BE2C (cell line): Measurements from ENCODE around the gene ARMH1.

Experiments
- DNase-seq: peaks from one replicate; pipeline ENCODE4 v3.0.0-alpha.2; 2020
- H3K27me3 ChIP-seq: fragments of 250-450 bp; sonication (Bioruptor Pico); 2 replicates; pipeline ENCODE4 v1.5.1; 2020; ENCODE audit warnings: mild to moderate bottlenecking
- H3K36me3 ChIP-seq: fragments of 250-450 bp; sonication (Bioruptor Pico); 2 replicates; pipeline ENCODE4 v1.5.1; 2020; ENCODE audit warnings: mild to moderate bottlenecking
- H3K4me1 ChIP-seq: fragments of 250-450 bp; sonication (Bioruptor Pico); 2 replicates; pipeline ENCODE4 v1.5.1; 2020
- H3K4me3 ChIP-seq: 2 replicates; pipeline ENCODE4 v1.5.1; 2011; ENCODE audit warnings: low read depth, low read length
- H3K9me3 ChIP-seq: fragments of 250-450 bp; sonication (Bioruptor Pico); 2 replicates; pipeline ENCODE4 v1.5.1; 2020
- TF ChIP-seq, protein P1 (sequence below): IDR thresholded peaks from 2 replicates; pipeline ENCODE4 v1.5.1; 2012; ENCODE audit warnings: mild to moderate bottlenecking, low read depth, low read length

ARMH1 gene

DNA sequence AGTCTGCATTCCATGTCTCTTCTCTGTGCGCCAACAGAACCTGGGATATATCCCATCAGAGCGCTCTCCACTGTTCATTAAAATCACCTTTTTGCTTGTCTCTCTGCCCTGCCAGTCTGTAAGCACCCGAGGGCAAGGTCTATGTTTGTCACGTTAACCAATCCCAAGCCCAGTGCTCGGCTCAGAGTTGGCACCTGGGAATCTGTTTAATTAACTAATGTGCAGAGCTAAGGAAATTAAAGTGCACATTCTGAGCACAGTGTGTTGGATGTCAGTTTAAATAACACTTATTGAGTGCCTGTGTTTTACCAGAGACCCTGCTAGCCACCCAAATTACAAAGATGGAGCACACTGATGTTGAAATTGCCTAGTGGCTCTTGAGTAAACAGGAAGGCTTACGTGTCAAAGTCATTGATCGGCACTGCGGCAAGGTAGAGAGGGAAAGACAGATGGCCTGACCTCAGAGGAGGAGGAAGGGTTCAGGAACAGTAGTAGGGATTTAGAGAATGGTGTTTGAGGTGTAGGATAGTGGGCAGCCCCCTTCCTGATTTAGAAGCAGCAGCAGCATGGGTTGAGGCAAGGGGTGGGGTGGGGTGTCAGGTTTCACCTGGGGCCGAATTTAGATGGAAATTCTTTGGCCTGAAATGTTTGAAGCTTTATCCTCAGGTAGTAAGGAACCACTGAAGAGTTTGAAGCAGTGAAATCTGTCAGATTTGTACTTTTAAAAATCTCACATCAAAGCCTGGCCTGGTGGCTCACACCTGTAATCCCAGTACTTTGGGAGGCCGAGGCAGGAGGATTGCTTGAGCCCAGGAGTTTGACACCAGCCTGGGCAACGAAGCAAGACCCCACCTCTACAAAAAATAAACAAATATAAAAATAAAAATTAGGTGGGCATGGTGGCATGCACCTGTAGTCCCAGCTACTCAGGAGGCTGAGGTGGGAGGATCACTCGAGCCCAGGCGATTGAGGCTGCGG lies 7.7 kb downstream of the ARMH1 start:
- DNase-seq = no peak
- H3K4me3 ChIP-seq = no peak overlapping the region
- TF ChIP-seq, protein P1, sequence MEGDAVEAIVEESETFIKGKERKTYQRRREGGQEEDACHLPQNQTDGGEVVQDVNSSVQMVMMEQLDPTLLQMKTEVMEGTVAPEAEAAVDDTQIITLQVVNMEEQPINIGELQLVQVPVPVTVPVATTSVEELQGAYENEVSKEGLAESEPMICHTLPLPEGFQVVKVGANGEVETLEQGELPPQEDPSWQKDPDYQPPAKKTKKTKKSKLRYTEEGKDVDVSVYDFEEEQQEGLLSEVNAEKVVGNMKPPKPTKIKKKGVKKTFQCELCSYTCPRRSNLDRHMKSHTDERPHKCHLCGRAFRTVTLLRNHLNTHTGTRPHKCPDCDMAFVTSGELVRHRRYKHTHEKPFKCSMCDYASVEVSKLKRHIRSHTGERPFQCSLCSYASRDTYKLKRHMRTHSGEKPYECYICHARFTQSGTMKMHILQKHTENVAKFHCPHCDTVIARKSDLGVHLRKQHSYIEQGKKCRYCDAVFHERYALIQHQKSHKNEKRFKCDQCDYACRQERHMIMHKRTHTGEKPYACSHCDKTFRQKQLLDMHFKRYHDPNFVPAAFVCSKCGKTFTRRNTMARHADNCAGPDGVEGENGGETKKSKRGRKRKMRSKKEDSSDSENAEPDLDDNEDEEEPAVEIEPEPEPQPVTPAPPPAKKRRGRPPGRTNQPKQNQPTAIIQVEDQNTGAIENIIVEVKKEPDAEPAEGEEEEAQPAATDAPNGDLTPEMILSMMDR = no peak
- no peaks in the 10 kb centered on the region for H3K27me3 ChIP-seq
- no peaks in the 10 kb centered on the region for H3K9me3 ChIP-seq
- no peaks in the 10 kb centered on the region for H3K4me1 ChIP-seq
- no peaks in the 10 kb centered on the region for H3K36me3 ChIP-seq

DNA sequence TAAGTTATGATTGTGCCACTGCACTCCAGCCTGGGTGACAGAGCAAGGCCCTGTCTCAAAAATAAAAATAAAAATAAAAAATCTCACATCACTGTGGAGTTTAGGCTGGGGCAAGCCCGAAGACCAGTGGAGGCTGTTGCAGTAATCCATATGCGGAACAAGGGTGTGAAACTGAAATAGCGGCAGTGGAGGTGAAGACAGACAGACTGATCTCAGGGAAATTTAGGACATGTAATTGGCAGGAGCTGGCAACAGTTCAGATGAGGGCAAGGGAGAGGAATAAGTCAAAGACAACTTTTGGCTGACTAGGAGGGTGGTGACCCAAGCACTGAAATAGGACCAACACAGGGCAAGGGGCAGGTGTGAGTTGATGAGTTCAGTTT lies 8.4 kb downstream of the ARMH1 start:
- TF ChIP-seq, protein P1 = no peak
- Histone ChIP-seq H3K4me1 (no peaks in the 10 kb centered on the region), H3K4me3 (no peak overlapping the region), H3K9me3 (no peaks in the 10 kb centered on the region), H3K27me3 (no peaks in the 10 kb centered on the region), H3K36me3 (no peaks in the 10 kb centered on the region)
- no peak for DNase-seq

DNA sequence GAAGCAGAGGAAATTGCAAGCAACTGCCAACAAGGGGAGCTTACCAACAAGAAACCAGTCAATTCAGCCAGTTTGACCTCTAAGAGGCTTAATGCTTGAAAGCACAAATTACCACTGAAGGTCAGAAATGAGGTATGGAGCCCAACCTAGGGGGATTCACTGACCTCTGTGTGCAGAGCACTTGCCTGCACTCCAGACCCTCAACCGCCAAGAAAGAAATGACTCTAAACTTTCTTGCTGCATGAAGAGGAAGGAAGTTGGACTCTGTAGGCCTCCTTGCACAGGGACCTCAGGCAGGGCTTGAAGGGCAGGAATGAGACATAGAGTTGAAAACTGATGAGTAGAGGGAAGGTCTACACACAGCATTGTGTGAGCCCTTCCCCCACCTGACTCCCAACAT lies 10.0 kb downstream of the ARMH1 start:
- H3K36me3 ChIP-seq = no peaks in the 10 kb centered on the region
- TF ChIP-seq, protein P1 = no peak
- H3K4me1 ChIP-seq = no peaks in the 10 kb centered on the region
- H3K9me3 ChIP-seq = no peaks in the 10 kb centered on the region
- no peak overlapping the region for H3K4me3 ChIP-seq
- no peaks in the 10 kb centered on the region for H3K27me3 ChIP-seq
- DNase-seq = no peak

DNA sequence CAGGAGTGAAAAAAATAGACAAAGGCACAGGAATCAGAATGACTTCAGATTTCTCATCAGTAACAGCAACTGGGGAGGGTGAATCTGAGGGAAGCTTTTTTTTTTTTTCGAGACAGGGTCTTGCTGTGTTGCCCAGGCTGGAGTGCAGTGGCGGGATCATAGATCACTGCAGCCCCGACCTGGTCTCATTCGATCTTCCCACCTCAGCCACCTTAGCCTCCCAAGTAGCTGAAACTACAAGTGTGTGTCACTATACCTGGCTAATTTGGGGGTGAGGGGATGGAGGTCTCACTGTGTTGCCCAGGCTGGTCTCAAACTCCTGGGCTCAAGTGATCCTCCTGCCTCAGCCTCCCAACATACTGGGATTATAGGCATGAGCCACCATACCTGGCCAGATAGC lies 10.7 kb downstream of the ARMH1 start:
- DNase-seq = no peak
- no peaks in the 10 kb centered on the region for H3K9me3 ChIP-seq
- H3K4me3 ChIP-seq = no peak overlapping the region
- H3K4me1 ChIP-seq = no peaks in the 10 kb centered on the region
- TF ChIP-seq, protein P1 = no peak
- H3K36me3 ChIP-seq = no peaks in the 10 kb centered on the region
- H3K27me3 ChIP-seq = no peaks in the 10 kb centered on the region

DNA sequence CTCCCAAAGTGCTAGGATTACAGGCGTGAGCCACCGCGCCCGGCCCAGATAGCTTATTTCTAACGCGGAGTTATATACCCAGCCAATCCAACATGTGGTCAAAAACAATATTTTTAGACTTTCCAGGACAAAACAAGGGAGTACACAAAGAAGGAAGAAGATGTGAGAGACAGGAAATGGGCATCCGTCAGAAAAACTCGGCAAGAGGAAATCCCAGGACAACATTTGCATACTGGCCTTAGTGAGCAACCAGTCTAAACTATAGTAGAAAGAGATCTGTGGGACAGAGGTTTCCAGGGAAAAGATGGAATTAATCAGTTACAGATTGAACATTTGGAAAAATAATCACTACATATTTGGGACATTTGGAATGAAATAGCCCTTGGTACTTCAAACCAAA lies 11.4 kb downstream of the ARMH1 start:
- H3K36me3 ChIP-seq = no peaks in the 10 kb centered on the region
- TF ChIP-seq, protein P1 = no peak
- no peaks in the 10 kb centered on the region for H3K27me3 ChIP-seq
- DNase-seq = no peak
- no peaks in the 10 kb centered on the region for H3K9me3 ChIP-seq
- H3K4me3 ChIP-seq = no peak overlapping the region
- H3K4me1 ChIP-seq = no peaks in the 10 kb centered on the region

DNA sequence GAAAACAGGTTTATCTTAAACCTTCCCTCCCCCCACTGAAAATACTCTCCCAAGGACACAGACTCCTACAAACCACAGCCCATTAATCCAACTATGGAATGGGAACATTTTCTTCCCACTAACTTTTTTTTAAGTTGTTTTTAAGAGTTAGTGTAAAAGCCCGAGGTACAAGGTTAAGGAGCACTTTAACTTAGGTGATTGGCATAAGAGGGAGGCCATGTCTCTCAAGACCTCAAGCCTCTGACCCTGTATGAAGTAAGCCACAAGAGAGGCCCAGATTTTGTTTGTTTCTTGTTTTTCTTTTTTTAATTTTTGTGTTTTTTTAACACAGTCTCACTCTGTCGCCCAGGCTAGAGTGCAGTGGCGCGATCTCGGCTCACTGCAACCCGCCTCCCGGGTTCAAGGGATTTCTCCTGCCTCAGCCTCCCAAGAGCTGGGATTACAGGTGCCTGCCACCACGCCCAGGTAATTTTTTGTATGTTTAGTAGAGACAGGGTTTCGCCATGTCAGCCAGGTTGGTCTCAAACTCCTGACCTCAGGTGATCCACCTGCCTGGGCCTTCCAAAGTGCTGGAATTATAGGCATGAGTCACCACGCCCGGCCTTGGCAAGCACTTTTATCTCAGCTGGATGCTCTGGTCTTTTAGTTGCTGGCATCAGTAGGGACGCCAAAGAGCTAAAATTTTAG lies 14.4 kb downstream of the ARMH1 start:
- Histone ChIP-seq H3K27me3 (no peaks in the 10 kb centered on the region), H3K9me3 (no peaks in the 10 kb centered on the region), H3K4me3 (no peak overlapping the region), H3K36me3 (no peaks in the 10 kb centered on the region), H3K4me1 (no peaks in the 10 kb centered on the region)
- TF ChIP-seq, protein P1 = no peak
- no peak for DNase-seq
